ENCODE data around the gene BMP7.
"Not testable (repeated sequence)": the region's sequence is repeated elsewhere in the genome, so short reads cannot be mapped to it uniquely, and the experiment has no call there.

Gene BMP7

DNA sequence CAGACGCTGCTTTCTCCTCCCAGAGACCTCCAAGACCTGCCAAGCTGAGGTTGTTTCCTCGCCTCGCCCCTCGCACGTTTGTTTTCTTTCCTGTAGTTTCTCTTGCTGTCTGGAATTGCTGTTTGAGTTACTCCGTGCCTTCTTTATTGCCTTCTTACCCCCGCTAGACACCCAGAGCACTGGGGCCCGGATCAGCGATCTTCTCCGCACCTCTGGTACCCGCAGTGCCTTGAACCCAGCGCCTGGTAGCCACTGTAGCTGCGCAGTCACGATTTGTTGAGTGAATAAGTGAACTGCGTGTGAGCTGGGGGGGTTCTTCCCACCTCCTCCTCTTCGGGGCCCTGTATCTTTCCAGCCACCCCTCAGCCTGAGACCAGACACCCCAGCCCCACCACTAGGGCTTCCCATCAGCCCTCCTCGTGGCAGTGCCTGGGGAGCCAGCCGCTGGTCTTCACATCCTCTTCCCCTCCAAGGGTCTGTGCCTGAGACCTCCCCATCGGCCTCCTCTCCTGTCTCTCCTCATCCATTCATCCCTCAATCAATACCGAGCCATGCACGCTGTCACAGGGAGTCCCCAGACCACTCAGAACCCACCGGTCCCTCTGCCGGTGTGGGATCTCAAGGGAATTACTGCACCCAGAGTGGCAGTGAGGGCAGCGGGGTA is 849 bp upstream of the BMP7 start:
- H3K4me3 ChIP-seq (ENCODE audit: low read length) = no peak overlapping the region
- DNase-seq (ENCODE audit: low read depth) = no peak

DNA sequence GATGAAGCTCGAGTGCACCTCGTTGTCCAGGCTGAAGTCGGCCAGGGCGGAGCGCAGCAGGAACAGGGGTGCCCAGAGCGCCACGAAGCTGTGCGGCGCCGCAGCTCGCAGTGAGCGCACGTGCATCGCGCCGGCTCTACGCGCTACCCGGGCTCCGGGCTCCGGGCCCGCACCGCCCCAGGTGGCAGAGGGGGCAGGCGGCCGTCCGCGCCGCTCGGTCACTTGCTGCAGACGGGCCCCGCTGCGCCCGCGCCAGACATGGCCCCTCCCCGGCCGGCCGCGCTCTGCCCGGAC is 497 bp downstream of the BMP7 start:
- TF ChIP-seq, protein P1, sequence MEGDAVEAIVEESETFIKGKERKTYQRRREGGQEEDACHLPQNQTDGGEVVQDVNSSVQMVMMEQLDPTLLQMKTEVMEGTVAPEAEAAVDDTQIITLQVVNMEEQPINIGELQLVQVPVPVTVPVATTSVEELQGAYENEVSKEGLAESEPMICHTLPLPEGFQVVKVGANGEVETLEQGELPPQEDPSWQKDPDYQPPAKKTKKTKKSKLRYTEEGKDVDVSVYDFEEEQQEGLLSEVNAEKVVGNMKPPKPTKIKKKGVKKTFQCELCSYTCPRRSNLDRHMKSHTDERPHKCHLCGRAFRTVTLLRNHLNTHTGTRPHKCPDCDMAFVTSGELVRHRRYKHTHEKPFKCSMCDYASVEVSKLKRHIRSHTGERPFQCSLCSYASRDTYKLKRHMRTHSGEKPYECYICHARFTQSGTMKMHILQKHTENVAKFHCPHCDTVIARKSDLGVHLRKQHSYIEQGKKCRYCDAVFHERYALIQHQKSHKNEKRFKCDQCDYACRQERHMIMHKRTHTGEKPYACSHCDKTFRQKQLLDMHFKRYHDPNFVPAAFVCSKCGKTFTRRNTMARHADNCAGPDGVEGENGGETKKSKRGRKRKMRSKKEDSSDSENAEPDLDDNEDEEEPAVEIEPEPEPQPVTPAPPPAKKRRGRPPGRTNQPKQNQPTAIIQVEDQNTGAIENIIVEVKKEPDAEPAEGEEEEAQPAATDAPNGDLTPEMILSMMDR (conservative IDR thresholded peaks at IDR 0.05; ENCODE audit: low read length) = no peak
- DNase-seq (ENCODE audit: low read depth) = no peak
- H3K4me3 ChIP-seq (ENCODE audit: low read length) = no peak overlapping the region

More for the DNA sequence above, 849 bp upstream of the BMP7 start:
- TF ChIP-seq, protein P1 (conservative IDR thresholded peaks at IDR 0.05; ENCODE audit: low read length) = no peak

DNA sequence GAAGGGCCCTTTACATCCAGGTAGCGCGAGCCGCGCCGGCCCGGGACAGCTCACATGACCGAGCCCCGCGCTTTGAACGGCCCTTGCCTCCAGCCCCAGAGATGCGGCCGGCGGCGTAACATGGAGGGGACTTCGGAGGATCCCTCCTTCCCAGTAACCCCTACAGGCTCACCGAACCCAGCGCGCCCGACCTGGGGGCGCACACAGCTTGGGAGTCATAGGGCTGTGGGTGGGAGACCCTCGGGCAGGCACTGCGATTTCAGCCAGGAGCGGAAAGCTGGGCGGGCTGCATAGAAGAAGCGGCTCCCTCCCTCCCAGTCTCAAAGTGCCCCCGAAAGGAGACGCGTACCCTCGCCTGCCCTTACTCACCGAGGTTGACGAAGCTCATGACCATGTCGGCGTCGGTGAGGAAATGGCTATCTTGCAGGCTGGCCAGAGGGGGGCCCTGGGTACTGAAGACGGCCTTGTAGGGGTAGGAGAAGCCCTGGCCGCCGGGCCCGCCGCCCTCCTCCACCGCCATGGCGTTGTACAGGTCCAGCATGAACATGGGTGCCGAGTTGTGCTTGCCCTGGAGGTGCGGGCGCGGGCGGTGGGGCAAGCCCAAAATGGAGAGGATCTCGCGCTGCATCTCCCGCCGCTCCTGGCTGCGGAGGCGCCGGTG is 975 bp downstream of the BMP7 start:
- TF ChIP-seq, protein P1 (conservative IDR thresholded peaks at IDR 0.05; ENCODE audit: low read length) = no peak

DNA sequence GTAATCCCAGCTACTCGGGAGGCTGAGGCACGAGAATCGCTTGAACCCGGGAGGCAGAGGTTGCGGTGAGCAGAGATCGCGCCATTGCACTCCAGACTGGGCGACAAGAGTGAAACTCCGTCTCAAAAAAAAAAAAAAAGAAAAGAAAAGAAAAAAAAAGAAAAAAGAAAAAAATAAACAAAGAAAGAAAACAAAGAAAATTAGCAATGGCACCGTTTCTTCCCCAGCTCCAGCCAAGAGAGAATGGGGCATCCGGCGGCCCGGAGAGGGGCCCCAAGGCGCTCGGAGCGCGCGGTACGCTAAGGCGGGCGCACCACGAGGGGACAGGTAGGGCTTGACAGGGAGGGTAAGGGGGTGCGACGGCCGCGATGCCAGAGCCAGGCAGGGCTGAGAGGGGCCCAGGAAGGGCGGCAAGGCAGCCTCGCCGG is 1.5 kb downstream of the BMP7 start:
- H3K4me3 ChIP-seq (ENCODE audit: low read length); DNase-seq (ENCODE audit: low read depth): not testable (repeated sequence)

More for the DNA sequence above, 975 bp downstream of the BMP7 start:
- DNase-seq (ENCODE audit: low read depth) = no peak
- no peak overlapping the region for H3K4me3 ChIP-seq (ENCODE audit: low read length)

DNA sequence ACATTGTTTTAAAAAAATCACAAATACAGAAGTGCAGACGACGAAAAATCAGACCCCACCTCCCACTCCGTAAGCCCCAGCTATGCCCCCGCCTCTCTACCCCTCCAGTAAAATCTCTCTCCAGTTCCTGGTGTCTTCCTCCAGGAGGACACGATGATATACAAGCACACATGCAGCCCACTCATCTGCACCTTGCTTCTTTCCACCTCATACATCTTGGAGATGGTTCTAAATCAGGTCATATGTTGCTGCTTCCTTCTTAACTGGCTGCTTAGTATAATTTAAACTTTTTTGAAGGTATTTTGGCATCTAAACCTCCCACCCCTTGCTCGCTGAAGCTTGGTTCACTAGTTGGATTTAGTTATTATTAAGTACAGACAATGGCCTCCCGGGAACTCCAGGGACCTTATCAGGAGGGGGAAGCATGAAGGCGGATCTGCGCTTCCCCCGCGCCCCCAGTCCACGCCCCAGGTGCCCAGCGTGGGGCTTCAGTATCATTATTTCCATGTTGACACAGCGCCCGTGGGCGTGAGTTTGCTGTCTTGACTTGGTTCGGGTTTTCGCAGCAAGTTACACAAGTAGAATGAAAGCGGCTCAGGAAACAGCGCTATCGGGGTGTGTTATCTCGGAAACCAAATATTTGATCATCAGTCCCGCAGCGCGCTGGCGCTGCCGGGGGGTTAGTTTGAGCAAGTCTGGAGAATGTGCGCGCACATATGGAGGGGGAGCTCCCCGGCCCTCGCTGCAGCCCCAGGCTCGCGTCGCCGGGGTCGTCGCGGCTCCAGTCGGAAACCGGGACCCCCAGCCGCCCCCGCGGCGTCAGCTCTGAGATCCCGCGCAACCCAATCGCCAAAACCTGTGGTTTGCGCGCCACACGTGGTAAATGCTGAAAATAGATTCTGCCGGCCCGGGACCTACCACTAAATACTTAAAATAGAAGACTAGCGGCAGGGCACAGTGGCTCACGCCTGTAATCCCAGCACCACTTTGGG is 2.3 kb downstream of the BMP7 start:
- no peak for DNase-seq (ENCODE audit: low read depth)
- no peak overlapping the region for H3K4me3 ChIP-seq (ENCODE audit: low read length)
- TF ChIP-seq, protein P1 (conservative IDR thresholded peaks at IDR 0.05; ENCODE audit: low read length) = no peak

DNA sequence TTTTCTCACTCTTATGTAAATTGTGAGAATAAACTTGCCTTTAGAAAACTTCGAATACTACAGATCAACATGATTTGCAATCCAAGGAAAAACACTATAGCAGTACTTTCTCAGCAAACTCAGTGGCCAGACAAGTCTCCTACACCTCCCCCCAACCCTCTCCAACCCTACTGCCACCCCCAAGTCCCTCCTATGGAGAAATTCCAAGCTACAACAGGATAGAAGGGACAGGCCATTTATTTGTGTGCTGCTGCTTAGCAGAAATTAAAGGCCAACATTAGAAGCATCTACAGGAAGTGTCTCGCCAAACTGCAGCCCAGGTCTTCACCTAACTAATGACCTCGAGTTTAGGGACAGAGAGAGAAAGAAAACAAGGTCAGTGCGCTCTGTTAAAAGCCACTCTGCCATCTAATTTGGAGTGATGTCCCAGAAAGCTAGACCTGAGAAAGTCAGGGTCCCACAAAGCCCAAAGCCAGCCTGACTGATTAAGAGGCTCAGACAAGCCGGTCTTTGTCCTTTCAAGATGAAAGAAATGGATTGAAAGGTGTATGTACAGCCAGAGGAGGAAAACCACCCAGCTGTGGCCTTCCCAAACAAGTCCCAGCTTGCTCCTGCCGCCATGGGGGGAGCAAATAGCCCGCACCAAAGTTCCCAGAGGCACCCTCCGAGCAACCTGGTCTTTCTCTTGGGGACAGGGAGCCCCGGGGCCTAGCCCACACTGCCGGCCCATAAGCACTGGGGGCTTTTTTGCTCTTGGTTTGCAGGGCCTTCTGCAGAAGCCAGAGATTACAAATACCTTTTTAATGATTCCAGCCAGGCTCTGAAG is 3.4 kb downstream of the BMP7 start:
- TF ChIP-seq, protein P1 (conservative IDR thresholded peaks at IDR 0.05; ENCODE audit: low read length) = no peak
- H3K4me3 ChIP-seq (ENCODE audit: low read length) = no peak overlapping the region
- no peak for DNase-seq (ENCODE audit: low read depth)

DNA sequence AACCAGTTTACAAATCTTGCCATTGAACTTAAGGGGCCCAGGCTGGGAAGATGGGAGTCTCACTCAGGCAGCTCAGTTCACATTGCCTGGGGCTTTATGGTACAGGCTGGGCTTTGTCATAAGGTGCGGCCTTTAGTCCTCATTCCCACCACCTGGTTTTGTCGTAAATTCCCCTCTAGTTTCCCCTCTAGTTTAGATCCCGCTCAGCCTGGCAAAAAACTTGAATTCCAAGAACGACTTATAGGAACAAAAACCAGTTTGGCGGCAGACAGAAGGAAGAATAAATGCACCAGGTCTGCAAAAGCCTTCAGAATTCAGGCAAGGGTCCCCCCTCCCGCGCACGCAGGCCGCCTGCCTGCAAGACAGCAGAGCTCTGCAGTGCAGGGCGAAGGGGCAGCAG is 4.1 kb downstream of the BMP7 start:
- TF ChIP-seq, protein P1 (conservative IDR thresholded peaks at IDR 0.05; ENCODE audit: low read length) = no peak
- no peak for DNase-seq (ENCODE audit: low read depth)
- no peak overlapping the region for H3K4me3 ChIP-seq (ENCODE audit: low read length)

Measured in AG10803 (cell line).